Panc1 (cell line): ENCODE measurements around the gene CTDSPL2.

Experiments used
- CTCF ChIP-seq: fragments of 450-650 bp; IDR thresholded peaks from 2 replicates; pipeline ENCODE4 v1.5.1; 2017; ENCODE audit warnings: mild to moderate bottlenecking
- POLR2AphosphoS5 ChIP-seq: IDR thresholded peaks from 2 replicates; pipeline ENCODE4 v1.6.1; 2012; ENCODE audit warnings: mild to moderate bottlenecking, low read depth, low read length, moderate library complexity

GRCh38 chr15:44471885-44472455, 44.5 kb downstream of the CTDSPL2 start:
- TF ChIP-seq CTCF (no peak), POLR2AphosphoS5 (no peak)
